Ishikawa (cell line): Measurements from ENCODE around the gene MTHFD1L.

Experiments used
- RAD21 ChIP-seq: IDR thresholded peaks from 2 replicates; pipeline ENCODE4 v1.6.1; 2012; ENCODE audit warnings: low read depth
- TAF1 ChIP-seq: IDR thresholded peaks from 2 replicates; pipeline ENCODE4 v1.6.1; 2012; ENCODE audit warnings: low read depth, mild to moderate bottlenecking
- TCF12 ChIP-seq: IDR thresholded peaks from 2 replicates; pipeline ENCODE4 v1.6.1; 2012; ENCODE audit warnings: low read depth
- YY1 ChIP-seq: IDR thresholded peaks from 2 replicates; pipeline ENCODE4 v1.6.1; 2012; ENCODE audit warnings: low read depth
- TF ChIP-seq, protein P1 (sequence below): IDR thresholded peaks from 2 replicates; pipeline ENCODE4 v1.6.1; 2012; ENCODE audit warnings: low read depth, mild to moderate bottlenecking
- TF ChIP-seq, protein P2 (sequence below): IDR thresholded peaks from 2 replicates; pipeline ENCODE4 v1.6.1; 2012

- no peak for TF ChIP-seq RAD21
- no peak for TF ChIP-seq YY1
- TF ChIP-seq TCF12: no peak
- TF ChIP-seq, protein P1, sequence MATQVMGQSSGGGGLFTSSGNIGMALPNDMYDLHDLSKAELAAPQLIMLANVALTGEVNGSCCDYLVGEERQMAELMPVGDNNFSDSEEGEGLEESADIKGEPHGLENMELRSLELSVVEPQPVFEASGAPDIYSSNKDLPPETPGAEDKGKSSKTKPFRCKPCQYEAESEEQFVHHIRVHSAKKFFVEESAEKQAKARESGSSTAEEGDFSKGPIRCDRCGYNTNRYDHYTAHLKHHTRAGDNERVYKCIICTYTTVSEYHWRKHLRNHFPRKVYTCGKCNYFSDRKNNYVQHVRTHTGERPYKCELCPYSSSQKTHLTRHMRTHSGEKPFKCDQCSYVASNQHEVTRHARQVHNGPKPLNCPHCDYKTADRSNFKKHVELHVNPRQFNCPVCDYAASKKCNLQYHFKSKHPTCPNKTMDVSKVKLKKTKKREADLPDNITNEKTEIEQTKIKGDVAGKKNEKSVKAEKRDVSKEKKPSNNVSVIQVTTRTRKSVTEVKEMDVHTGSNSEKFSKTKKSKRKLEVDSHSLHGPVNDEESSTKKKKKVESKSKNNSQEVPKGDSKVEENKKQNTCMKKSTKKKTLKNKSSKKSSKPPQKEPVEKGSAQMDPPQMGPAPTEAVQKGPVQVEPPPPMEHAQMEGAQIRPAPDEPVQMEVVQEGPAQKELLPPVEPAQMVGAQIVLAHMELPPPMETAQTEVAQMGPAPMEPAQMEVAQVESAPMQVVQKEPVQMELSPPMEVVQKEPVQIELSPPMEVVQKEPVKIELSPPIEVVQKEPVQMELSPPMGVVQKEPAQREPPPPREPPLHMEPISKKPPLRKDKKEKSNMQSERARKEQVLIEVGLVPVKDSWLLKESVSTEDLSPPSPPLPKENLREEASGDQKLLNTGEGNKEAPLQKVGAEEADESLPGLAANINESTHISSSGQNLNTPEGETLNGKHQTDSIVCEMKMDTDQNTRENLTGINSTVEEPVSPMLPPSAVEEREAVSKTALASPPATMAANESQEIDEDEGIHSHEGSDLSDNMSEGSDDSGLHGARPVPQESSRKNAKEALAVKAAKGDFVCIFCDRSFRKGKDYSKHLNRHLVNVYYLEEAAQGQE: no peak
- TF ChIP-seq, protein P2, sequence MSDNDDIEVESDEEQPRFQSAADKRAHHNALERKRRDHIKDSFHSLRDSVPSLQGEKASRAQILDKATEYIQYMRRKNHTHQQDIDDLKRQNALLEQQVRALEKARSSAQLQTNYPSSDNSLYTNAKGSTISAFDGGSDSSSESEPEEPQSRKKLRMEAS: no peak
- no peak for TF ChIP-seq TAF1
These were observed 41.3 kb downstream of the MTHFD1L start for GRCh38 chr6:150906641-150907326.
